Breast epithelium (tissue), 3 donors: ENCODE results near the gene KMT2E.

Experiments
- POLR2A ChIP-seq: fragments of 450-650 bp; IDR thresholded peaks from one replicate; pipeline ENCODE4 v1.6.1; 2016; ENCODE audit warnings: antibody characterized with exemption, mild to moderate bottlenecking, moderate library complexity
- POLR2AphosphoS5 ChIP-seq, 3 donors: sonication (generic); formaldehyde crosslinking; IDR thresholded peaks; one replicate each; pipeline ENCODE4 v1.6.1; 2017; ENCODE audit warnings: antibody characterized with exemption in 3 of 3

- TF ChIP-seq POLR2AphosphoS5 (IDR thresholded peaks at IDR 0.05) (no peak), POLR2A (no peak)
Observed at GRCh38 chr7:105084581-105084980, 70.6 kb downstream of the KMT2E start.
